HepG2 (cell line): ENCODE results near the gene APOM. TPM values are rescaled to one million over a fixed set of nuclear protein-coding genes. Genes with fewer than 3 reads are reported as not detected.

Experiments
- BORCS8-MEF2B ChIP-seq: sonication (generic); formaldehyde crosslinking; IDR thresholded peaks from 2 replicates; pipeline ENCODE4 v1.8.0; 2022; ENCODE audit warnings: mild to moderate bottlenecking, missing genetic modification reagents
- FOXJ3 ChIP-seq: sonication (generic); formaldehyde crosslinking; IDR thresholded peaks from 2 replicates; pipeline ENCODE4 v1.4.0; 2020; ENCODE audit warnings: missing genetic modification reagents, mild to moderate bottlenecking, borderline replicate concordance
- GFI1 ChIP-seq: sonication (generic); formaldehyde crosslinking; IDR thresholded peaks from 2 replicates; pipeline ENCODE4 v1.5.0; 2020; ENCODE audit warnings: missing genetic modification reagents, mild to moderate bottlenecking, borderline replicate concordance
- HNF4A ChIP-seq: sonication (generic); formaldehyde crosslinking; IDR thresholded peaks from 2 replicates; pipeline ENCODE4 v1.4.0; 2020; ENCODE audit warnings: missing genetic modification reagents
- HOXA5 ChIP-seq: sonication (generic); formaldehyde crosslinking; IDR thresholded peaks from 2 replicates; pipeline ENCODE4 v1.4.0; 2020; ENCODE audit warnings: missing genetic modification reagents
- IRF9 ChIP-seq: sonication (generic); formaldehyde crosslinking; IDR thresholded peaks from 2 replicates; pipeline ENCODE4 v1.8.0; 2022; ENCODE audit warnings: missing genetic modification reagents, mild to moderate bottlenecking, borderline replicate concordance
- KDM6A ChIP-seq: IDR thresholded peaks from 2 replicates; pipeline ENCODE4 v1.6.1; 2016; ENCODE audit warnings: low read depth
- NFRKB ChIP-seq: fragments of 450-650 bp; IDR thresholded peaks from 2 replicates; pipeline ENCODE4 v1.6.1; 2017
- PBX3 ChIP-seq: sonication (generic); formaldehyde crosslinking; IDR thresholded peaks from 2 replicates; pipeline ENCODE4 v1.8.1; 2023; ENCODE audit warnings: missing genetic modification reagents, inconsistent platforms, borderline replicate concordance
- SOX13 ChIP-seq, 3 experiments: fragments of 450-650 bp in 1 of 3; sonication (generic) in 1 of 3; formaldehyde crosslinking in 1 of 3; IDR thresholded peaks in 2 of 3; conservative IDR thresholded peaks in 1 of 3; 2 replicates each; pipeline versions ENCODE4 v1.5.0 to v1.6.1; 2016 to 2020; ENCODE audit warnings: antibody characterized with exemption in 1 of 3, mild to moderate bottlenecking in 1 of 3, missing compliant biosample characterization in 1 of 3, missing genetic modification reagents in 1 of 3, moderate library complexity in 1 of 3
- SP4 ChIP-seq: sonication (generic); formaldehyde crosslinking; IDR thresholded peaks from 2 replicates; pipeline ENCODE4 v1.8.1; 2023; ENCODE audit warnings: mild to moderate bottlenecking, missing genetic modification reagents
- SPEN ChIP-seq: sonication (generic); formaldehyde crosslinking; IDR thresholded peaks from 2 replicates; pipeline ENCODE4 v1.5.1; 2020; ENCODE audit warnings: low read depth, mild to moderate bottlenecking, missing genetic modification reagents
- TFDP1 ChIP-seq: IDR thresholded peaks from 2 replicates; pipeline ENCODE4 v1.6.1; 2016; ENCODE audit warnings: missing compliant biosample characterization, missing genetic modification reagents, borderline replicate concordance
- ZGPAT ChIP-seq: IDR thresholded peaks from 2 replicates; pipeline ENCODE4 v1.6.1; 2016; ENCODE audit warnings: mild to moderate bottlenecking
- ZNF3 ChIP-seq: IDR thresholded peaks from 2 replicates; pipeline ENCODE4 v1.7.0; 2017; ENCODE audit warnings: inconsistent platforms
- ZNF556 ChIP-seq: sonication (generic); formaldehyde crosslinking; IDR thresholded peaks from 2 replicates; pipeline ENCODE4 v1.4.0; 2020; ENCODE audit warnings: mild to moderate bottlenecking, missing genetic modification reagents, borderline replicate concordance
- ZNF577 ChIP-seq: sonication (generic); formaldehyde crosslinking; IDR thresholded peaks from 2 replicates; pipeline ENCODE4 v1.4.0; 2020; ENCODE audit warnings: mild to moderate bottlenecking, low read depth, missing genetic modification reagents, borderline replicate concordance
- ZNF749 ChIP-seq: sonication (generic); formaldehyde crosslinking; IDR thresholded peaks from 2 replicates; pipeline ENCODE4 v1.8.0; 2022; ENCODE audit warnings: mild to moderate bottlenecking, missing genetic modification reagents, moderate library complexity, borderline replicate concordance
- ZSCAN31 ChIP-seq: sonication (generic); formaldehyde crosslinking; IDR thresholded peaks from 2 replicates; pipeline ENCODE4 v1.5.0; 2020; ENCODE audit warnings: low read depth, mild to moderate bottlenecking, missing genetic modification reagents
- polyA plus RNA-seq, 8 experiments: library from polyadenylated mRNA; depleted of rRNA in 3 of 8; stranded (reverse) in 7 of 8; unstranded in 1 of 8; fragments of >200 nt; fragmentation: Illumina TruSeq in 4 of 8; extraction: Trizol in 4 of 8; gene quantifications; 2 replicates each; pipeline versions ENCODE4 v1.2.1 to v1.2.3, GENCODE V29; 2011 to 2016; ENCODE audit warnings: low read depth in 4 of 8, missing spikeins in 1 of 8, mixed read lengths in 1 of 8; ENCODE audit not compliant: insufficient read depth in 1 of 8
- total RNA-seq, 5 experiments: library from RNA; depleted of rRNA; stranded (reverse); fragments of >200 nt; fragmentation: Illumina TruSeq; extraction: Trizol; gene quantifications; 2 replicates each; pipeline ENCODE4 v1.2.3, GENCODE V29; 2016; ENCODE audit warnings: low read depth in 1 of 5

APOM gene
- total and polyA plus RNA-seq, 2 of the 13 experiments (the other 11 are each of a cell fraction or from before 2014, with no cell fraction given): 98.2 to 1,140 TPM

- peak; percentile 93 for TF ChIP-seq ZGPAT (CRISPR knock-in tag)
- no peak for TF ChIP-seq PBX3 (CRISPR knock-in tag)
- peak; percentile 77; the same call in 1 of the 2 replicates for TF ChIP-seq ZNF577 (CRISPR knock-in tag)
- no peak for TF ChIP-seq FOXJ3
- TF ChIP-seq NFRKB: peak; percentile 93
- TF ChIP-seq ZNF3 (CRISPR knock-in tag): no peak
- no peak; the same call in 1 of the 2 replicates for TF ChIP-seq SP4 (CRISPR knock-in tag)
- no peak; the same call in 1 of the 2 replicates for TF ChIP-seq IRF9 (CRISPR knock-in tag)
- TF ChIP-seq ZNF749: 0 out of 2 replicates have a peak, but pooled peaks have one; percentile 62
- TF ChIP-seq ZSCAN31 (CRISPR knock-in tag): peak; percentile 26; the same call in 1 of the 2 replicates
- 0 out of 2 replicates have a peak, but pooled peaks have one; percentile 53 for TF ChIP-seq BORCS8-MEF2B (CRISPR knock-in tag)
- no peak for TF ChIP-seq KDM6A (CRISPR knock-in tag)
- 0 out of 2 replicates have a peak, but pooled peaks have one; percentile 16 for TF ChIP-seq TFDP1 (CRISPR knock-in tag)
- TF ChIP-seq ZNF556 (CRISPR knock-in tag): no peak; the same call in 1 of the 2 replicates
- no peak; the same call in 1 of the 2 replicates for TF ChIP-seq GFI1 (CRISPR knock-in tag)
- peak; percentile 80; the same call in 1 of the 2 replicates for TF ChIP-seq SPEN (CRISPR knock-in tag)
- TF ChIP-seq HOXA5 (CRISPR knock-in tag): no peak; the same call in none of the 2 replicates
- 0 out of 2 replicates have a peak, but pooled peaks have one; percentile 6 for TF ChIP-seq SOX13 (IDR thresholded peaks at IDR 0.05)
- no peak for TF ChIP-seq SOX13 (CRISPR knock-in tag; conservative IDR thresholded peaks at IDR 0.05 in 1 of 2, IDR thresholded peaks at IDR 0.05 in 1 of 2)
- no peak for TF ChIP-seq HNF4A (CRISPR knock-in tag)
These were observed 34.9 kb upstream of the APOM start, which contains the start of gene PRRC2A (continued) for GRCh38 chr6:31620586-31621319.
